Epithelial cell of proximal tubule (primary cell): ENCODE data around the gene EHMT2. TPM values are rescaled to one million over a fixed set of nuclear protein-coding genes. Genes with fewer than 3 reads are reported as not detected.

Experiments used
- DNase-seq: peaks from one replicate; pipeline ENCODE4 v3.0.0-alpha.2; 2011; ENCODE audit warnings: low read depth
- H3K4me3 ChIP-seq: 2 replicates; pipeline ENCODE4 v1.5.1; 2011; ENCODE audit warnings: low read depth, mild to moderate bottlenecking, low read length
- CTCF ChIP-seq: conservative IDR thresholded peaks from 2 replicates; pipeline ENCODE4 v1.5.1; 2012; ENCODE audit warnings: low read depth, mild to moderate bottlenecking, low read length
- total RNA-seq: library from RNA; depleted of rRNA; stranded (reverse); fragments of >200 nt; gene quantifications from 2 replicates; pipeline ENCODE4 v1.2.3, GENCODE V29; 2015

The EHMT2 gene
- 44.0 and 54.6 TPM in 2 replicates for total RNA-seq

- DNase-seq, result no peak
- TF ChIP-seq CTCF, result no peak
- peak within 1 kb of the TSS; percentile 88 for H3K4me3 ChIP-seq
These were observed at the start of gene EHMT2 for GRCh38 chr6:31897612-31898382. TSS of gene EHMT2 (minus strand) at chr6:31897698. CDS start at chr6:31897677, 21 bp downstream.

- no peak for TF ChIP-seq CTCF
- H3K4me3 ChIP-seq, result no peak overlapping the region
- no peak for DNase-seq
These were observed 49.7 kb upstream of the EHMT2 start for GRCh38 chr6:31947070-31947675.

GRCh38 chr6:31946370-31946885 lies 48.9 kb upstream of the EHMT2 start:
- peak overlapping the region; percentile 52 for H3K4me3 ChIP-seq
- TF ChIP-seq CTCF, result no peak
- no peak for DNase-seq

- TF ChIP-seq CTCF, result no peak
- peak; percentile 56 for DNase-seq
- H3K4me3 ChIP-seq, result peak within 1 kb of the TSS; percentile 52
These were observed 48.2 kb upstream of the EHMT2 start, which contains the start of gene CFB for GRCh38 chr6:31945507-31946369. TSS of gene CFB (plus strand) at chr6:31946095. CDS start at chr6:31946222, 127 bp downstream.

GRCh38 chr6:31945154-31945506 lies 47.6 kb upstream of the EHMT2 start:
- no peak for DNase-seq
- no peak for TF ChIP-seq CTCF
- peak overlapping the region; percentile 52 for H3K4me3 ChIP-seq

GRCh38 chr6:31943742-31944141 lies 46.2 kb upstream of the EHMT2 start:
- no peak for DNase-seq
- H3K4me3 ChIP-seq, result no peak overlapping the region
- no peak for TF ChIP-seq CTCF
